Measurements from ENCODE around the gene UST.

Gene UST

GRCh38 chr6:149063468-149063867, 316.6 kb downstream of the UST start:
- peaks cover 6% of the 10 kb centered on the region for H3K36me3 Mint-ChIP-seq (ENCODE audit: low read depth)
- H3K27me3 Mint-ChIP-seq (ENCODE audit: low read depth) = no peaks in the 10 kb centered on the region
- no peak for DNase-seq (ENCODE audit: low spot score)
- H3K9me3 Mint-ChIP-seq = no peaks in the 10 kb centered on the region
- no peak overlapping the region for H3K4me3 Mint-ChIP-seq
- no peak overlapping the region for H3K27ac Mint-ChIP-seq
- peaks cover 69% of the 10 kb centered on the region for H3K4me1 Mint-ChIP-seq (ENCODE audit: low read depth)

- Mint-ChIP-seq H3K27me3 (ENCODE audit: low read depth) (no peaks in the 10 kb centered on the region), H3K36me3 (ENCODE audit: low read depth) (peaks cover 10% of the 10 kb centered on the region), H3K9me3 (peaks cover 5% of the 10 kb centered on the region), H3K4me1 (ENCODE audit: low read depth) (peaks cover 65% of the 10 kb centered on the region), H3K27ac (no peak overlapping the region), H3K4me3 (no peak overlapping the region)
- no peak for DNase-seq (ENCODE audit: low spot score)
These were observed 317.3 kb downstream of the UST start for GRCh38 chr6:149064001-149064659.

- no peak overlapping the region for H3K4me3 Mint-ChIP-seq
These were observed 317.8 kb downstream of the UST start for GRCh38 chr6:149064660-149065015.

GRCh38 chr6:149065121-149065520, 318.3 kb downstream of the UST start:
- Mint-ChIP-seq H3K27me3 (ENCODE audit: low read depth) (no peaks in the 10 kb centered on the region), H3K27ac (no peak overlapping the region), H3K36me3 (ENCODE audit: low read depth) (peaks cover 10% of the 10 kb centered on the region), H3K4me3 (no peak overlapping the region), H3K4me1 (ENCODE audit: low read depth) (peaks cover 55% of the 10 kb centered on the region), H3K9me3 (peaks cover 5% of the 10 kb centered on the region)
- no peak for DNase-seq (ENCODE audit: low spot score)

More at GRCh38 chr6:149064660-149065015, 317.8 kb downstream of the UST start:
- peaks cover 10% of the 10 kb centered on the region for H3K36me3 Mint-ChIP-seq (ENCODE audit: low read depth)
- peaks cover 60% of the 10 kb centered on the region for H3K4me1 Mint-ChIP-seq (ENCODE audit: low read depth)
- H3K9me3 Mint-ChIP-seq = peaks cover 5% of the 10 kb centered on the region
- H3K27me3 Mint-ChIP-seq (ENCODE audit: low read depth) = no peaks in the 10 kb centered on the region
- no peak overlapping the region for H3K27ac Mint-ChIP-seq
- DNase-seq (ENCODE audit: low spot score) = no peak

- Mint-ChIP-seq H3K36me3 (ENCODE audit: low read depth) (peaks cover 10% of the 10 kb centered on the region), H3K4me3 (peak overlapping the region; percentile 53), H3K27ac (peak overlapping the region; percentile 91), H3K9me3 (peaks cover 5% of the 10 kb centered on the region), H3K27me3 (ENCODE audit: low read depth) (no peaks in the 10 kb centered on the region), H3K4me1 (ENCODE audit: low read depth) (peaks cover 47% of the 10 kb centered on the region)
- DNase-seq (ENCODE audit: low spot score) = no peak
These were observed 319.1 kb downstream of the UST start for GRCh38 chr6:149065658-149066556.

GRCh38 chr6:149071997-149072396, 325.2 kb downstream of the UST start:
- Mint-ChIP-seq H3K4me1 (ENCODE audit: low read depth) (peaks cover 19% of the 10 kb centered on the region), H3K4me3 (no peak overlapping the region), H3K27ac (no peak overlapping the region), H3K36me3 (ENCODE audit: low read depth) (peaks cover 15% of the 10 kb centered on the region), H3K9me3 (peaks cover 13% of the 10 kb centered on the region), H3K27me3 (ENCODE audit: low read depth) (no peaks in the 10 kb centered on the region)
- DNase-seq (ENCODE audit: low spot score) = no peak

GRCh38 chr6:149074832-149075258, 328.0 kb downstream of the UST start:
- DNase-seq (ENCODE audit: low spot score) = no peak
- H3K9me3 Mint-ChIP-seq = peaks cover 8% of the 10 kb centered on the region
- peaks cover 15% of the 10 kb centered on the region for H3K36me3 Mint-ChIP-seq (ENCODE audit: low read depth)
- peaks cover 36% of the 10 kb centered on the region for H3K4me1 Mint-ChIP-seq (ENCODE audit: low read depth)
- H3K27me3 Mint-ChIP-seq (ENCODE audit: low read depth) = no peaks in the 10 kb centered on the region
- no peak overlapping the region for H3K4me3 Mint-ChIP-seq
- no peak overlapping the region for H3K27ac Mint-ChIP-seq

GRCh38 chr6:149075616-149076354, 329.0 kb downstream of the UST start:
- Mint-ChIP-seq H3K9me3 (peaks cover 8% of the 10 kb centered on the region), H3K4me3 (peak overlapping the region; percentile 24), H3K36me3 (ENCODE audit: low read depth) (peaks cover 15% of the 10 kb centered on the region), H3K4me1 (ENCODE audit: low read depth) (peaks cover 40% of the 10 kb centered on the region), H3K27ac (peak overlapping the region; percentile 67), H3K27me3 (ENCODE audit: low read depth) (no peaks in the 10 kb centered on the region)
- DNase-seq (ENCODE audit: low spot score) = no peak

- H3K36me3 Mint-ChIP-seq (ENCODE audit: low read depth) = peaks cover 16% of the 10 kb centered on the region
- H3K9me3 Mint-ChIP-seq = peaks cover 7% of the 10 kb centered on the region
- H3K27ac Mint-ChIP-seq = peak overlapping the region; percentile 67
- H3K27me3 Mint-ChIP-seq (ENCODE audit: low read depth) = no peaks in the 10 kb centered on the region
- peaks cover 46% of the 10 kb centered on the region for H3K4me1 Mint-ChIP-seq (ENCODE audit: low read depth)
- no peak for DNase-seq (ENCODE audit: low spot score)
- H3K4me3 Mint-ChIP-seq = no peak overlapping the region
These were observed 329.5 kb downstream of the UST start for GRCh38 chr6:149076355-149076734.

GRCh38 chr6:149077208-149077607, 330.4 kb downstream of the UST start:
- DNase-seq (ENCODE audit: low spot score) = peak; percentile 67
- no peaks in the 10 kb centered on the region for H3K27me3 Mint-ChIP-seq (ENCODE audit: low read depth)
- peak overlapping the region; percentile 82 for H3K27ac Mint-ChIP-seq
- no peaks in the 10 kb centered on the region for H3K9me3 Mint-ChIP-seq
- peak overlapping the region; percentile 75 for H3K4me3 Mint-ChIP-seq
- peaks cover 14% of the 10 kb centered on the region for H3K36me3 Mint-ChIP-seq (ENCODE audit: low read depth)
- H3K4me1 Mint-ChIP-seq (ENCODE audit: low read depth) = peaks cover 53% of the 10 kb centered on the region

- peaks cover 64% of the 10 kb centered on the region for H3K4me1 Mint-ChIP-seq (ENCODE audit: low read depth)
- H3K27me3 Mint-ChIP-seq (ENCODE audit: low read depth) = no peaks in the 10 kb centered on the region
- H3K27ac Mint-ChIP-seq = no peak overlapping the region
- DNase-seq (ENCODE audit: low spot score) = no peak
- no peaks in the 10 kb centered on the region for H3K9me3 Mint-ChIP-seq
- peaks cover 9% of the 10 kb centered on the region for H3K36me3 Mint-ChIP-seq (ENCODE audit: low read depth)
- H3K4me3 Mint-ChIP-seq = no peak overlapping the region
These were observed 331.5 kb downstream of the UST start for GRCh38 chr6:149078211-149078782.

- Mint-ChIP-seq H3K36me3 (ENCODE audit: low read depth) (peaks cover 7% of the 10 kb centered on the region), H3K4me3 (no peak overlapping the region), H3K9me3 (no peaks in the 10 kb centered on the region), H3K27ac (peak overlapping the region; percentile 57), H3K27me3 (ENCODE audit: low read depth) (no peaks in the 10 kb centered on the region), H3K4me1 (ENCODE audit: low read depth) (peaks cover 75% of the 10 kb centered on the region)
- DNase-seq (ENCODE audit: low spot score) = no peak
These were observed 332.6 kb downstream of the UST start for GRCh38 chr6:149079456-149079855.

- peaks cover 77% of the 10 kb centered on the region for H3K4me1 Mint-ChIP-seq (ENCODE audit: low read depth)
- H3K4me3 Mint-ChIP-seq = no peak overlapping the region
- no peaks in the 10 kb centered on the region for H3K27me3 Mint-ChIP-seq (ENCODE audit: low read depth)
- H3K36me3 Mint-ChIP-seq (ENCODE audit: low read depth) = peaks cover 9% of the 10 kb centered on the region
- peak overlapping the region; percentile 57 for H3K27ac Mint-ChIP-seq
- H3K9me3 Mint-ChIP-seq = no peaks in the 10 kb centered on the region
- no peak for DNase-seq (ENCODE audit: low spot score)
These were observed 333.2 kb downstream of the UST start for GRCh38 chr6:149079911-149080491.

Measured in T-helper 2 cell treated with Interferon-gamma antibody and Interleukin-4, amounts not matched to agents 5 μg/mL and 100 μg/mL, for 36 hours (primary cell).